IPS-18a (cell line): ENCODE data around the gene HS3ST2.
"Not testable (repeated sequence)": the region's sequence is repeated elsewhere in the genome, so short reads cannot be mapped to it uniquely, and the experiment has no call there.

Experiments
- H3K27ac ChIP-seq: one replicate; pipeline ENCODE4 v1.5.1; 2013; ENCODE audit warnings: low read length
- H3K27me3 ChIP-seq: one replicate; pipeline ENCODE4 v1.6.1; 2013; ENCODE audit warnings: mild to moderate bottlenecking, low read length; ENCODE audit not compliant: control insufficient read depth, insufficient read depth
- H3K36me3 ChIP-seq: one replicate; pipeline ENCODE4 v1.6.1; 2013; ENCODE audit warnings: low read depth, low read length; ENCODE audit not compliant: control insufficient read depth
- H3K4me1 ChIP-seq: one replicate; pipeline ENCODE4 v1.6.1; 2013; ENCODE audit warnings: low read depth, low read length; ENCODE audit not compliant: control insufficient read depth
- H3K4me3 ChIP-seq: one replicate; pipeline ENCODE4 v1.5.1; 2013; ENCODE audit warnings: low read length
- H3K9ac ChIP-seq: one replicate; pipeline ENCODE4 v1.6.1; 2013; ENCODE audit warnings: mild to moderate bottlenecking, low read length, moderate library complexity
- H3K9me3 ChIP-seq: one replicate; pipeline ENCODE4 v1.6.1; 2013; ENCODE audit warnings: low read depth, low read length; ENCODE audit not compliant: control insufficient read depth

HS3ST2 gene

DNA sequence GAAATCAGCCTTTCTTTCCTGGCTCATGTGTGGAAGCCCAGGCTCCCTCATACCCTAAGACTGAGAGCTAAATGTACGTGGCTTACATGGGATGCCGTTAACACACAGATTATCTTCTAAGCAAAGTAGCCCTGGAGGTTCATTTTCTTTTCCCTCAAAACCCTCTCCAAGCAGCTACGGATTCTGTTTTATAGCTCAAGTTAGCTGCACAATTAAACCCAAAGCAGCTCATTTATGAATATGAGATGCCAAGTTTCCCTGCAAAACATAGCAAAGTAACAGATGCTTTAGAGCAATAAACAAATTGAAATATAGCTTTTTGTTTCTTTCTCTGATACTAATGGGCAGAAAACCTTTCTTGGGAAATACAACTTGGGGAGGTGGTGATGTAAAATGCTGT lies 72.0 kb downstream of the HS3ST2 start:
- H3K36me3 ChIP-seq, result no peaks in the 10 kb centered on the region
- H3K27ac ChIP-seq, result no peak overlapping the region
- H3K27me3 ChIP-seq, result no peaks in the 10 kb centered on the region
- H3K9me3 ChIP-seq, result no peaks in the 10 kb centered on the region
- no peak overlapping the region for H3K9ac ChIP-seq
- no peaks in the 10 kb centered on the region for H3K4me1 ChIP-seq
- H3K4me3 ChIP-seq, result no peak overlapping the region

DNA sequence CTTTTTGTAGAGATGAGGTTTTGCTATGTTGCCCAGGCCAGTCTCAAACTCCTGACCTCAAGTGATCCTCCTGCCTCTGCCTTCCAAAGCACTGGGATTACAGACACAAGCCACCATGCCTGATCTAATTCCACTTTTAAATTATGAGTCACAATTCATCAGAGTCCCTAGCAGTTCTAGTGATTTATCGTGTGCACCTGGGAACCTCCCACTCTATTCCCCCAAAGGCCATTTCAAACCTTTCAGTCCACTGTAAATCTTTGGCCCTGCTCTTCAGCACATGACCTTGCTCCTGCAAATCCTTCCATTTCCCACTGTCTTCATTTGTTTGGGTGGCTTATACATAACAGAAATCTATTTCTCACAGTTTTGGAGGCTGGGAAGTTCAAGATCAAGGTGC lies 73.0 kb downstream of the HS3ST2 start:
- no peaks in the 10 kb centered on the region for H3K9me3 ChIP-seq
- no peaks in the 10 kb centered on the region for H3K4me1 ChIP-seq
- H3K9ac ChIP-seq, result no peak overlapping the region
- H3K27me3 ChIP-seq, result no peaks in the 10 kb centered on the region
- no peaks in the 10 kb centered on the region for H3K36me3 ChIP-seq
- no peak overlapping the region for H3K4me3 ChIP-seq
- no peak overlapping the region for H3K27ac ChIP-seq

DNA sequence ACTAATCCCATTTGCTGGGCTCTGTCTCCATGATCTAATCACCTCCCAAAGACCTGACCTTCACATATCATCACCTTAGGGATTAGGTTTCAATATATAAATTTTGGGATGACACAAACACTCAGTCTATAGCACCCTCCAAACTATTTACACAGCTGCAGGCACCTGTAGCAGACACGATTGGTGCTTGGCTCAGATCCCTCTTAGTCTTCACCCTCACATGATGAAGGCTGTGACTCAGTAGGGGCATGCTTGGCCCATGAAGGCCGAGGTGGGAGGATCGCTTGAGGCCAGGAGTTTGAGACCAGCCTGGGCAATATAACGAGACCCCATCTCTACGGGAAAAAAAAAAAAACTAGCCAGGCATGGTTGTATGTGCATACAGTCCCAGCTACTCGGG lies 73.5 kb downstream of the HS3ST2 start:
- no peak overlapping the region for H3K4me3 ChIP-seq
- no peaks in the 10 kb centered on the region for H3K9me3 ChIP-seq
- no peak overlapping the region for H3K27ac ChIP-seq
- no peak overlapping the region for H3K9ac ChIP-seq
- no peaks in the 10 kb centered on the region for H3K36me3 ChIP-seq
- no peaks in the 10 kb centered on the region for H3K4me1 ChIP-seq
- no peaks in the 10 kb centered on the region for H3K27me3 ChIP-seq

DNA sequence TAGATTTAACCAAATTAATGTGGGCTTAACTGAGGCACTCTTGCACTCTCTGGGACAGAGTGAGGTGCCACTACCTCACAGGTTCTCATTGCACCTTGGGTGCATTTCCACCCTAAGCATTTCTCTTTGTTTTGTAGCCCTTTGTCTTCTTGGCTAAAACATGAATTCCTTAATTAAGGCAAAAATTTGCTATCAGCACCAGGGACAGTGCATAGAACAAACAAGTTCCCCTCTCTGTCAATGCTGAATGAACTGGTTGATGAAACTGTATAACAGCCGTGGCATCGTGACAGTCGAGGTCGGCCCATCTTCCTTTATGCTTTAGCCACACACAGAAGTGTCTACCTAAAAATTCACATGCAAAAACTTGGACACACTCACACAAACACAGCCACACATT lies 74.8 kb downstream of the HS3ST2 start:
- H3K36me3 ChIP-seq, result no peaks in the 10 kb centered on the region
- no peaks in the 10 kb centered on the region for H3K27me3 ChIP-seq
- H3K4me1 ChIP-seq, result no peaks in the 10 kb centered on the region
- no peak overlapping the region for H3K4me3 ChIP-seq
- H3K9me3 ChIP-seq, result no peaks in the 10 kb centered on the region
- H3K27ac ChIP-seq, result no peak overlapping the region
- no peak overlapping the region for H3K9ac ChIP-seq

DNA sequence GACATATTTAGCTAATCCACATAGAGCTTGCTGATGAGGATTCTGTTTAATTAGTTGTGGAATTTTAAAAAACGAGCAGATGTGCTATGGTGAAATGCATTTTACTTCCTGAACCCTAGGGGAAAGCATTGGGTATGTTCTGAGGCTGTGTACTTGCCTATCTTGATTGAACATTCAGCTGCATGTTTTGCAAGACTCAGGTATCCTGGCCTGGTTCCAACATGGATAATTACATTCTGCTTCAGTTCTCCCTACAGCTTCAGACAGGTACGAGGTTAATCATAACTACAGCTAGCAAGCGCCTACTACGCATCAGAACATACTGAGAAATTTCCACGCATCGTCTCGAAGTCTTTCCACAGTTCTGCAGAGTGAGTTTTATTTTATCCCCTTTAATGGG lies 77.0 kb downstream of the HS3ST2 start:
- H3K27ac ChIP-seq, result no peak overlapping the region
- no peaks in the 10 kb centered on the region for H3K36me3 ChIP-seq
- H3K27me3 ChIP-seq, result no peaks in the 10 kb centered on the region
- H3K4me3 ChIP-seq, result no peak overlapping the region
- H3K9me3 ChIP-seq, result no peaks in the 10 kb centered on the region
- H3K4me1 ChIP-seq, result no peaks in the 10 kb centered on the region
- no peak overlapping the region for H3K9ac ChIP-seq

DNA sequence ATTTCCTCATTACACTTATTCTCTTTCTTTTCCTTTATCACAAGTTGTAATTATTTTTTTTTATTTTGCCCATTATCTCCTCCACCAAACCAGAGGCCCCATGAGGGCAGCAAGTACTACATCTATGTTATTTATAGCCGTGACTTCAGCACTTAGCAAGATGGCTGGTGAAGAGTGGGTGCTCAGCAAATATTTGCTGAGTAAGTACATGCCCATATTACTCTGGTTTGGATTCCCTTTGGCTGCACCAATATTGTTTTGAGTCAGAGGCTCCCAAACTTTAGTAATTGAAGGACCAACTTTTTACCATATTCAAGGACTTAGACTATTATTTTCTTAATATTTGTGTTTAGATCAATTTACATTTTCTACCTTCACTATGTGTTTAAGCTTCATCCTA lies 83.2 kb downstream of the HS3ST2 start:
- no peaks in the 10 kb centered on the region for H3K27me3 ChIP-seq

DNA sequence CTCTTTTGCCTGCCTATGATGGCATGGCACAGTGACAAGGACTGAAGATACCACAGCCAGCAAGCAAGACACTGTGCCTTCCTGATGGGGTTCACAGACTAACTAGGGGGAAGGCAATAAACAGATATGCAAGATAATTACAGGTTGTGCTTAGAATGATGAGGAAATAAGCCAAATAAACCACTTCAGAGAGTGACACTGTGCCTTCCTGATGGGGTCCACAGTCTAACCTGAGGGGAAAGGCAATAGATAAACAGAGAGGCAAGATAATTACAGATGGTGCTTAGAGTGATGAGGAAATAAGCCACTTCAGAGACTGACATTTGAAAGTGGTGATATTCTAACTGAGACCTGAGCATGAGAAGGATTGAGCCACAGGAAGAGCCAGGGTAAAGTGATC lies 84.2 kb downstream of the HS3ST2 start:
- H3K27ac ChIP-seq, result no peak overlapping the region
- no peaks in the 10 kb centered on the region for H3K4me1 ChIP-seq
- H3K4me3 ChIP-seq, result no peak overlapping the region
- H3K9me3 ChIP-seq, result no peaks in the 10 kb centered on the region
- H3K9ac ChIP-seq, result no peak overlapping the region
- H3K36me3 ChIP-seq, result no peaks in the 10 kb centered on the region
- no peaks in the 10 kb centered on the region for H3K27me3 ChIP-seq

More for the DNA sequence above, 83.2 kb downstream of the HS3ST2 start:
- Histone ChIP-seq H3K36me3 (no peaks in the 10 kb centered on the region), H3K9me3 (no peaks in the 10 kb centered on the region), H3K4me1 (no peaks in the 10 kb centered on the region), H3K27ac (no peak overlapping the region), H3K4me3 (no peak overlapping the region), H3K9ac (no peak overlapping the region)

DNA sequence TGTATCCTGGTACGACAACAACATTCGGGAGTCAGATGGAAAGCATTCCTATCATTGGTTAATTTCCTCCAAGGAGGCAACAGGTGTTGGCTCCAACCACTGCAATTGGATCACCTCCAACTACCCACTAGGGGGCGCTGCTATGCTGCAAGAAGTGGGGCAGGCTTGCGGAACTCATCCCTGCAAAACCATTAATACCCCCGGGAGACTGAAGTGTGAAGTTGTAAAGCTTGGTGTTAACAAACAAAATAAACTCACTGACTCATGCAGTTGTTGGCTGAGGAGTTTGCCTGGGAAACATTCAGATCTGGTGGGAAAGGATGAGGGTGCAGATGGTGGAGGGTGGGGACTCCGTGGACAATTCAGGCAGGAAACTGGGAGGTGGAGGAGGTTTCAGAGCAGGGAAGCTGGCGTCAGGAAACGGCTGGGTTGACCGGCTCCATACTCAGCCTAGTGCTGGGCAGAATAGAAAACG lies 84.9 kb downstream of the HS3ST2 start:
- Histone ChIP-seq H3K36me3 (no peaks in the 10 kb centered on the region), H3K27me3 (no peaks in the 10 kb centered on the region), H3K27ac (no peak overlapping the region), H3K4me3 (no peak overlapping the region), H3K4me1 (no peaks in the 10 kb centered on the region), H3K9me3 (no peaks in the 10 kb centered on the region), H3K9ac (no peak overlapping the region)

DNA sequence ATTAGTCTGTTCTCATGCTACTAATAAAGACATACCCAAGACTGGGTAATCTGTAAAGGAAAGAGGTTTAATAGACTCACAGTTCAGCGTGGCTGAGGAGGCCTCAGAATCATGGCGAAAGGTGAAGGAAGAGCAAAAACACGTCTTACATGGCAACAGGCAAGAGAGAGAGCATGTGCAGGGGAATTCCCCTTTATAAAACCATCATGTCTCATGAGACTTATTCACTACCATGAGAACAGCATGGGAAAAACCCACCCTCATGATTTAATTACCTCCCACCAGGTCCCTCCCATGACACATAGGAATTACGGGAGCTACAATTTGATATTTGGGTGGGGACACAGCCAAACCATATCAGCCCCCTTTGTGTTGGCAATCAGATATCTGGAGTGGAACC lies 85.6 kb downstream of the HS3ST2 start:
- H3K27ac ChIP-seq, H3K4me1 ChIP-seq, H3K9ac ChIP-seq, H3K9me3 ChIP-seq, H3K27me3 ChIP-seq, H3K36me3 ChIP-seq, H3K4me3 ChIP-seq: not testable (repeated sequence)

DNA sequence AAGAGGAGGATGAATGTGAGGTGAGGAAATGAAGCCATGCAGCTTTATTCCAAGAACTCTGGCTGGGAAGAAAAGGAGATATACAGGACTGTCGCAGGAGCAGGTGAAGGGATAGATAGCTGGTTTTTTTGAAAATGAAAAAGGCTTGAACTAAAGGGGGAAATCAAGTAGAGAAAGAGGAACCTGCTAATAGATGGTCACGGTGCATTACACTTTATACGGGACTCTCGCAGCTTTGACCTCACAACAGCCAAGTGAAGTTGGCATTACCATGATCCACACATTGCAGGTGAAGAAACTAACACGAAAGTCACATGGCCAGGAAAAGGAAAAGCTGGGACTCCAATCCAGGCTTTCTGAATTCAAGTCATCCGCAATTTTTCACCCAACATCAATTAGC lies 86.9 kb downstream of the HS3ST2 start:
- Histone ChIP-seq H3K4me3 (no peak overlapping the region), H3K4me1 (no peaks in the 10 kb centered on the region), H3K27me3 (no peaks in the 10 kb centered on the region), H3K27ac (no peak overlapping the region), H3K9ac (no peak overlapping the region), H3K9me3 (no peaks in the 10 kb centered on the region), H3K36me3 (no peaks in the 10 kb centered on the region)

DNA sequence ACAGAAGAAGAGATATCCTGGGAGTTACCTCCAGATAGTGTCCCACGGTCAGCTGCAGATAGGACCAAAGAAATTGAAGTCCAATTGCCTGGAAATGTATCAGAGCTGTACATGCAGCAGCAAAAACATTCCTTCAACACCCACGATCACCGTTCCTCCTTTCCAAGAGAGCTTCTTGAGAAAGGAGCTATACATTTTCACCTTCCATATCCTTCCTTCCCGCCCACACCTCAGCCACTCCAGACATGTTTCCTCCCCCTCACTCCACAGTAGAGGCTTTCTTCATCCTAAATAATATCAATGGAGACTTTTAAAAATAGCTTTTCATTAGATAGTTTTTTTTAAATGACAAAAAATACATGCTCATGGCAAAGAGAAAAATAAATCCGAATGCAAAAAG lies 87.6 kb downstream of the HS3ST2 start:
- Histone ChIP-seq H3K27ac (no peak overlapping the region), H3K4me1 (no peaks in the 10 kb centered on the region), H3K4me3 (no peak overlapping the region), H3K27me3 (no peaks in the 10 kb centered on the region), H3K9me3 (no peaks in the 10 kb centered on the region), H3K9ac (no peak overlapping the region), H3K36me3 (no peaks in the 10 kb centered on the region)

DNA sequence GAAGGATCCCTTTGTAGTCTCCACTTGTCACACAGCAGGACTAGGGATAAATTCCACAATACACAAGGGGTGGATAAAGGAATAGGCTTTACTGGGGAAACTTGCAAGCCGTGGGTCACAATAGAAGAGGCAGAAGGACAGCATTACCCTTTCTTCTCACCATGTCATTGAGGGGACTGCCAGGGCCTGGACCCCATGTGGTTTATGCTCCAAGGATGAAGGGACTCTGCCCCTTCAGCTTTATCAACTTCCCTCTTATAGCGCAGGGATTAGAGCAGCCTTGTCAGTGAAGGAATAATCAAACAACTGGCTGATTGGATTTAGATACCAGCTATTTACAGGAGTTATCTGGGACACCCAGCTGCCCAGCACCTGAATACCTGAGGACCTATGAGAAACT lies 89.8 kb downstream of the HS3ST2 start:
- Histone ChIP-seq H3K9me3 (no peaks in the 10 kb centered on the region), H3K27ac (no peak overlapping the region), H3K9ac (no peak overlapping the region), H3K4me1 (no peaks in the 10 kb centered on the region), H3K27me3 (no peaks in the 10 kb centered on the region), H3K4me3 (no peak overlapping the region), H3K36me3 (no peaks in the 10 kb centered on the region)
